ENCODE measurements around the gene CMTR1.
"Not testable (repeated sequence)": the region's sequence is repeated elsewhere in the genome, so short reads cannot be mapped to it uniquely, and the experiment has no call there.

Gene CMTR1

GRCh38 chr6:37492236-37492972 is 59.4 kb downstream of the CMTR1 start:
- DNase-seq (ENCODE audit: low read depth in 2 of 2), result no peak

GRCh38 chr6:37492991-37493660 is 60.1 kb downstream of the CMTR1 start:
- no peak for DNase-seq (ENCODE audit: low read depth in 2 of 2)

- DNase-seq (ENCODE audit: low read depth in 2 of 2), result no peak
These were observed 60.6 kb downstream of the CMTR1 start for GRCh38 chr6:37493661-37493995.

GRCh38 chr6:37495244-37495934 is 62.4 kb downstream of the CMTR1 start:
- no peak for DNase-seq (ENCODE audit: low read depth in 2 of 2)

- no peak for DNase-seq (ENCODE audit: low read depth in 2 of 2)
These were observed 64.2 kb downstream of the CMTR1 start for GRCh38 chr6:37496951-37497885.

GRCh38 chr6:37499433-37500293 is 66.6 kb downstream of the CMTR1 start, which contains the start of gene CCDC167:
CCDC167 (minus strand) TSS chr6:37499893; CDS start chr6:37499863, 30 bp downstream.
- peak; percentile 93 to 97 for DNase-seq (ENCODE audit: low read depth in 2 of 2)

GRCh38 chr6:37500294-37500608 is 67.2 kb downstream of the CMTR1 start:
- DNase-seq (ENCODE audit: low read depth in 2 of 2), result no peak

GRCh38 chr6:37500904-37501303 is 67.9 kb downstream of the CMTR1 start:
- not testable (repeated sequence) for DNase-seq (ENCODE audit: low read depth in 2 of 2)

GRCh38 chr6:37501632-37502491 is 68.8 kb downstream of the CMTR1 start:
- DNase-seq (ENCODE audit: low read depth in 2 of 2), result no peak

- no peak for DNase-seq (ENCODE audit: low read depth in 2 of 2)
These were observed 69.8 kb downstream of the CMTR1 start for GRCh38 chr6:37502703-37503291.

GRCh38 chr6:37503309-37503965 is 70.4 kb downstream of the CMTR1 start:
- no peak for DNase-seq (ENCODE audit: low read depth in 2 of 2)

GRCh38 chr6:37504024-37504423 is 71.0 kb downstream of the CMTR1 start:
- no peak for DNase-seq (ENCODE audit: low read depth in 2 of 2)

GRCh38 chr6:37506479-37506878 is 73.5 kb downstream of the CMTR1 start:
- DNase-seq (ENCODE audit: low read depth in 2 of 2), result no peak

GRCh38 chr6:37507077-37507476 is 74.1 kb downstream of the CMTR1 start:
- DNase-seq (ENCODE audit: low read depth in 2 of 2), result no peak

- DNase-seq (ENCODE audit: low read depth in 2 of 2), result no peak
These were observed 74.8 kb downstream of the CMTR1 start for GRCh38 chr6:37507690-37508421.

GRCh38 chr6:37511201-37511600 is 78.2 kb downstream of the CMTR1 start:
- DNase-seq (ENCODE audit: low read depth in 2 of 2), result no peak

- no peak for DNase-seq (ENCODE audit: low read depth in 2 of 2)
These were observed 78.9 kb downstream of the CMTR1 start for GRCh38 chr6:37511910-37512399.

GRCh38 chr6:37512400-37513011 is 79.5 kb downstream of the CMTR1 start:
- no peak for DNase-seq (ENCODE audit: low read depth in 2 of 2)

Data from activated CD8-positive, alpha-beta memory T cell treated with anti-CD3 and anti-CD28 coated beads for 4 hours (primary cell).